GM12878 (cell line): Measurements from ENCODE around the gene TNFAIP2. TPM values are rescaled to one million over a fixed set of nuclear protein-coding genes. Genes with fewer than 3 reads are reported as not detected.

Experiments used
- ATAC-seq: fragments of 200-7000 bp; cut with Tn5 transposase; 3 replicates; pipeline ENCODE4 v1.9.1; 2020; ENCODE audit warnings: mild to moderate bottlenecking, moderate library complexity
- BruUV-seq: library from RNA; stranded (reverse); fragments of 400-500 nt; replicated peaks from 2 replicates; lab custom pipeline; 2021; lab: Mats Ljungman, UMichigan
- CTCF ChIA-PET: fragments of 300-600 bp; sonication (Branson Sonifier 250); formaldehyde crosslinking; extraction: SDS; loops from one replicate; lab custom pipeline; 2021; ENCODE audit warnings: inconsistent platforms; lab: Yijun Ruan, JAX
- POLR2A ChIA-PET: fragments of 350-600 bp; formaldehyde crosslinking; extraction: SDS; loops from one replicate; lab custom pipeline; 2021; ENCODE audit warnings: inconsistent platforms; lab: Charles Lee
- RAD21 ChIA-PET: fragments of 300-600 bp; sonication (Branson Sonifier 250); formaldehyde crosslinking; loops from one replicate; lab custom pipeline; 2023; ENCODE audit warnings: antibody characterized with exemption; ENCODE audit not compliant: unreplicated experiment; lab: Charles Lee
- SMC1A ChIA-PET: fragments of 300-600 bp; sonication (Branson Sonifier 250); formaldehyde crosslinking; loops from one replicate; lab custom pipeline; 2023; ENCODE audit not compliant: unreplicated experiment, uncharacterized antibody; lab: Charles Lee
- DNase-seq: peaks from one replicate; pipeline ENCODE4 v3.0.0-alpha.2; 2011; ENCODE audit warnings: low read depth, low spot score
- FAIRE-seq: peaks from 3 replicates; lab custom pipeline; 2011; peaks lifted over from hg19 to GRCh38; lab: Jason Lieb, UNC
- H2AFZ ChIP-seq: 2 replicates; pipeline ENCODE4 v1.6.0; 2011; ENCODE audit warnings: low read depth, low read length, control low read depth; ENCODE audit not compliant: control insufficient read depth
- H3K27ac ChIP-seq: 2 replicates; pipeline ENCODE4 v1.5.1; 2011; ENCODE audit warnings: control low read depth; ENCODE audit not compliant: control insufficient read depth, insufficient read depth
- H3K27me3 ChIP-seq, 2 experiments: replicated peaks in 1 of 2; 2 replicates each; pipeline versions ENCODE4 v1.6.0 to v1.6.1; 2011; ENCODE audit warnings: low read length in 1 of 2; ENCODE audit not compliant: control insufficient read depth in 2 of 2, insufficient read depth in 2 of 2
- H3K36me3 ChIP-seq, 2 experiments: 2 replicates each; pipeline ENCODE4 v1.5.1; 2011; ENCODE audit warnings: low read length in 1 of 2; ENCODE audit not compliant: control insufficient read depth in 2 of 2, insufficient read depth in 2 of 2
- H3K4me1 ChIP-seq: 2 replicates; pipeline ENCODE4 v1.6.1; 2011; ENCODE audit warnings: mild to moderate bottlenecking, low read length, moderate library complexity, mixed read lengths; ENCODE audit not compliant: control insufficient read depth, insufficient read depth
- H3K4me2 ChIP-seq: 2 replicates; pipeline ENCODE4 v1.6.0; 2011; ENCODE audit warnings: control low read depth; ENCODE audit not compliant: control insufficient read depth, insufficient read depth
- H3K4me3 ChIP-seq: fragments of 200-600 bp; sonication (generic); 2 replicates; pipeline ENCODE4 v1.5.1; 2016
- H3K79me2 ChIP-seq: 2 replicates; pipeline ENCODE4 v1.6.0; 2011; ENCODE audit warnings: low read length; ENCODE audit not compliant: control insufficient read depth, insufficient read depth
- H3K9ac ChIP-seq: 2 replicates; pipeline ENCODE4 v1.8.0; 2011; ENCODE audit warnings: low read length, control low read depth, mixed read lengths; ENCODE audit not compliant: control insufficient read depth, insufficient read depth
- H3K9me3 ChIP-seq: replicated peaks from 3 replicates; pipeline ENCODE4 v1.5.1; 2011; ENCODE audit warnings: mild to moderate bottlenecking, low read length; ENCODE audit not compliant: control insufficient read depth, insufficient read depth
- H4K20me1 ChIP-seq: 2 replicates; pipeline ENCODE4 v1.6.0; 2011; ENCODE audit not compliant: control insufficient read depth, insufficient read depth
- CBFB ChIP-seq: IDR thresholded peaks from 2 replicates; pipeline ENCODE4 v1.6.1; 2016; ENCODE audit warnings: antibody characterized with exemption, low read depth
- CREB1 ChIP-seq: IDR thresholded peaks from 2 replicates; pipeline ENCODE4 v1.6.1; 2012; ENCODE audit warnings: low read depth, mild to moderate bottlenecking, inconsistent platforms
- ESRRA ChIP-seq: IDR thresholded peaks from 2 replicates; pipeline ENCODE4 v1.6.1; 2012; ENCODE audit warnings: mild to moderate bottlenecking, low read length, improper control_type of control experiment
- HDAC2 ChIP-seq: fragments of 200-600 bp; sonication (generic); IDR thresholded peaks from 2 replicates; pipeline ENCODE4 v1.6.1; 2017
- MYB ChIP-seq: fragments of 150-350 bp; IDR thresholded peaks from 2 replicates; pipeline ENCODE4 v1.6.1; 2014; ENCODE audit warnings: mild to moderate bottlenecking, low read depth, low read length, borderline replicate concordance
- NFYA ChIP-seq: IDR thresholded peaks from 2 replicates; pipeline ENCODE4 v1.6.1; 2011; ENCODE audit warnings: low read depth, mild to moderate bottlenecking, low read length, improper control_type of control experiment, borderline replicate concordance
- NFYB ChIP-seq: IDR thresholded peaks from 2 replicates; pipeline ENCODE4 v1.6.1; 2011; ENCODE audit warnings: low read depth, mild to moderate bottlenecking, low read length, improper control_type of control experiment, moderate library complexity; ENCODE audit not compliant: insufficient read depth
- NRF1 ChIP-seq: conservative IDR thresholded peaks from 2 replicates; pipeline ENCODE4 v1.6.1; 2011; ENCODE audit warnings: mild to moderate bottlenecking, low read depth, low read length, improper control_type of control experiment
- PRDM15 ChIP-seq: fragments of 450-650 bp; formaldehyde crosslinking; IDR thresholded peaks from 2 replicates; pipeline ENCODE4 v1.4.0; 2020; ENCODE audit warnings: mild to moderate bottlenecking, moderate library complexity
- RBBP5 ChIP-seq: fragments of 200-600 bp; sonication (generic); conservative IDR thresholded peaks from 2 replicates; pipeline ENCODE4 v1.6.1; 2016
- SIX5 ChIP-seq: IDR thresholded peaks from 2 replicates; pipeline ENCODE4 v1.6.1; 2011; ENCODE audit warnings: mild to moderate bottlenecking, low read depth, low read length, moderate library complexity; ENCODE audit not compliant: severe bottlenecking
- SMAD5 ChIP-seq: IDR thresholded peaks from 2 replicates; pipeline ENCODE4 v1.6.1; 2016; ENCODE audit warnings: antibody characterized with exemption, low read depth
- SMARCA5 ChIP-seq: fragments of 450-650 bp; IDR thresholded peaks from 2 replicates; pipeline ENCODE4 v1.6.1; 2017; ENCODE audit warnings: mild to moderate bottlenecking
- ZNF274 ChIP-seq: IDR thresholded peaks from one replicate; pipeline ENCODE4 v1.8.0; 2011; ENCODE audit not compliant: insufficient read length, insufficient read depth
- ZNF592 ChIP-seq: fragments of 450-650 bp; IDR thresholded peaks from 2 replicates; pipeline ENCODE4 v1.6.1; 2017; ENCODE audit warnings: mild to moderate bottlenecking, moderate library complexity
- WGBS: methylation state at CpG from one replicate; pipeline ENCODE4 v1.1.6; 2016; ENCODE audit warnings: low lambda C conversion rate; ENCODE audit not compliant: insufficient replicate concordance, insufficient coverage; ENCODE audit errors: missing lambda C conversion rate; 5-methylcytosine and 5-hydroxymethylcytosine counted together
- in situ Hi-C: fragments of 300-500 bp; cut with MboI; formaldehyde crosslinking; loops from 9 replicates; pipeline ENCODE4 v1.14.3; 2018; ENCODE audit warnings: mixed read lengths
- intact Hi-C: fragments of 100-400 bp; cut with micrococcal nuclease; formaldehyde crosslinking; loops from one replicate; pipeline ENCODE4 v1.14.2; 2022; ENCODE audit not compliant: unreplicated experiment
- polyA plus RNA-seq, 11 experiments: library from polyadenylated mRNA; depleted of rRNA in 4 of 11; unstranded in 6 of 11; stranded (reverse) in 5 of 11; fragments of >200 nt; fragmentation: Nextera tagmentation in 4 of 11; fragmentation: Illumina TruSeq in 1 of 11; extraction: Ambion mirVana in 4 of 11; extraction: Trizol in 1 of 11; gene quantifications; 1 replicate in 1 of 11; 2 replicates in 10 of 11; pipeline versions ENCODE4 v1.2.1 to v1.2.3, GENCODE V29; 2011 to 2016; ENCODE audit warnings: inconsistent platforms in 2 of 11, missing spikeins in 2 of 11, low read depth in 1 of 11
- total RNA-seq, 4 experiments: library from RNA; depleted of rRNA in 3 of 4; stranded (reverse); fragments of >200 nt in 3 of 4; fragmentation: Illumina TruSeq in 1 of 4; extraction: Trizol in 1 of 4; gene quantifications; 2 replicates each; pipeline versions ENCODE4 v1.2.1 to v1.2.3, GENCODE V29; 2013 to 2021

The TNFAIP2 gene
- total and polyA plus RNA-seq, 10 of the 15 experiments (the other 5 are each of a cell fraction or from before 2014, with no cell fraction given), result 7.1 to 150 (median 74.5) TPM

- ChIA-PET CTCF (interaction anchor here (0.5 to 3.2 kb wide), 6 partner anchors 14 to 518 kb away, joined by 3 to 19 read pairs (median 3); no protein-coding TSS in a partner anchor), POLR2A (interaction anchor here (0.5 kb wide), 1 partner anchor 78 kb away, joined by 3 read pairs; no protein-coding TSS in a partner anchor), SMC1A (interaction anchor here (0.9 to 1.8 kb wide), 3 partner anchors 9 to 21 kb away, joined by 3 to 7 read pairs (median 6); no protein-coding TSS in a partner anchor), RAD21 (interaction anchor here (0.8 to 1.3 kb wide), 2 partner anchors 16 to 21 kb away, joined by 3 to 4 read pairs; no protein-coding TSS in a partner anchor)
- intact Hi-C loops (no loop called here), in situ Hi-C loops (no loop called here)
- H4K20me1 ChIP-seq, result no peaks in the 10 kb centered on the region
- H2AFZ ChIP-seq, result no peak overlapping the region
- no peak overlapping the region; the same call in 1 of the 2 replicates for H3K4me2 ChIP-seq
- no peak overlapping the region; the same call in 1 of the 2 replicates for H3K4me3 ChIP-seq
- FAIRE-seq, result no peak
- ATAC-seq, result no peak
- H3K9ac ChIP-seq, result no peak overlapping the region
- peaks cover 21% of the 10 kb centered on the region for H3K79me2 ChIP-seq
- H3K27me3 ChIP-seq, result no peaks in the 10 kb centered on the region
- DNase-seq, result no peak
- H3K36me3 ChIP-seq, result peaks cover 0 to 5% of the 10 kb centered on the region in 2 experiments; a peak in 2 of 4 replicates
- no peak overlapping the region for H3K27ac ChIP-seq
- WGBS, result 88% methylated on average over 20 of the region's 22 CpGs
- BruUV-seq, result TSS peak; percentile 55
- H3K4me1 ChIP-seq, result peaks cover 15% of the 10 kb centered on the region
- no peaks in the 10 kb centered on the region for H3K9me3 ChIP-seq
- TF ChIP-seq ESRRA, result no peak
- TF ChIP-seq NFYA, result no peak
- TF ChIP-seq SMAD5, result no peak
- TF ChIP-seq RBBP5, result no peak
- TF ChIP-seq ZNF274, result no peak
- no peak for TF ChIP-seq NRF1
- no peak for TF ChIP-seq NFYB
- TF ChIP-seq CREB1, result no peak
- no peak for TF ChIP-seq HDAC2
- no peak for TF ChIP-seq SMARCA5
- TF ChIP-seq ZNF592, result no peak
- no peak for TF ChIP-seq CBFB
- TF ChIP-seq SIX5, result no peak
- TF ChIP-seq MYB, result no peak
- no peak for TF ChIP-seq PRDM15 (CRISPR knock-in tag)
Measured at GRCh38 chr14:103126088-103126872, 3.0 kb downstream of the TNFAIP2 start.
